ENCODE data around the gene SLC34A1.

Gene SLC34A1

DNA sequence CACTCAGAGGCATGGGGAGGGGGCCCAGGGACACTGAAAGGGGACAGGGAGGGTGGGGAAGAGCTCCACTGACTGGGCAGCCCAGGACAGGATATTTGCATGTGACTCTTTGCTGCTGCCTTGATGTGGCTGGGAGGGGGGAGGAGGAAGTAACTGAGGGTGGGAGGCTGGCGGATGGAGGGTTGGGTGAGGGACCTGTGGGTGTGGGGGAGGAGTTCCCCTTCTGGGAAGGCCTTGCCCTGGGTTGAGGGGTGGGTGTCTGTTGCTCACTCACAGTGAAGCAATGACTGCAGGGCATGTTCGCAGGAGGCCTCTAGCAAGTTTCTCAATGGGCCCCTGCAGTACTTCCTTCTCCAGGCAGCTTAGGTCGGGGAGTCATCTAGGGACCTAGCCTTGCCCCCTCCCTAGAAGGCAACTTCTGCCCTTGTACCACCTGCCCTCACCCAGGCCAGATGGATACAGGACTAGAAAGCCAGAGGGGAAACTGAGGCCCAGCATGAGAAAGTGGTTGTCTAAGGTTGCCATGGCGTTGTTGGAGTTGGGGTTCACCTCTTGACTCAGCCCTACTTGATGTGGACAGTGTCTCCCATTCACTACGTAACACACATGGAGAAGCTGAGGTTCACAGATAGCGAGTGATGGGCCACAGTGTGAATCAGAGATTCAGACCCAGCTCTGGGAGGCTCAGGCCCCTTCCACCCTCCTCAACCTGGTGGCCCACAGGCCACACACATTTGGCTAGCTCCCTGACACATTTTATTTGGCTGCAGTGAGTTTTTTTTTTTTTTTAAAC, 45.2 kb downstream of the SLC34A1 start:
- no peak overlapping the region for H4K5ac ChIP-seq (ENCODE audit: low read length)
- no peaks in the 10 kb centered on the region for H3K36me3 ChIP-seq (ENCODE audit: control insufficient read depth, insufficient read depth, low read length)
- no peak overlapping the region for H3K18ac ChIP-seq (ENCODE audit: low read length)
- no peak overlapping the region for H3K27ac ChIP-seq (ENCODE audit: low read depth, low read length)
- H3K56ac ChIP-seq (ENCODE audit: low read length), result peak overlapping the region; percentile 5
- H3K4ac ChIP-seq (ENCODE audit: low read depth, low read length), result no peak overlapping the region
- no peak overlapping the region for H4K8ac ChIP-seq (ENCODE audit: low read depth, low read length)
- H3K23ac ChIP-seq (ENCODE audit: low read length), result no peak overlapping the region
- H3K4me3 ChIP-seq (ENCODE audit: low read length), result no peak overlapping the region
- H2BK120ac ChIP-seq (ENCODE audit: low read depth, low read length), result no peak overlapping the region
- no peak overlapping the region for H2BK15ac ChIP-seq (replicated peaks; ENCODE audit: low read depth)
- no peak overlapping the region for H2BK5ac ChIP-seq (ENCODE audit: low read length)
- peaks cover 6% of the 10 kb centered on the region for H3K4me1 ChIP-seq (ENCODE audit: control insufficient read depth, low read depth, low read length)
- no peak overlapping the region for H2AK5ac ChIP-seq (ENCODE audit: low read length)
- peaks cover 11% of the 10 kb centered on the region for H3K79me1 ChIP-seq (ENCODE audit: low read length)
- no peaks in the 10 kb centered on the region for H3K27me3 ChIP-seq (ENCODE audit: insufficient read depth, low read length, poor library complexity)
- H3K9ac ChIP-seq (ENCODE audit: low read length), result no peak overlapping the region
- peaks cover 5% of the 10 kb centered on the region for H3K79me2 ChIP-seq (ENCODE audit: control insufficient read depth, insufficient read depth, low read length)
- no CpG with 5 or more reads among the region's 6 CpGs for WGBS (ENCODE audit: extremely low coverage, insufficient coverage, low lambda C conversion rate)
- DNase-seq, result no peak
- H3K4me2 ChIP-seq (ENCODE audit: low read length), result no peak overlapping the region

DNA sequence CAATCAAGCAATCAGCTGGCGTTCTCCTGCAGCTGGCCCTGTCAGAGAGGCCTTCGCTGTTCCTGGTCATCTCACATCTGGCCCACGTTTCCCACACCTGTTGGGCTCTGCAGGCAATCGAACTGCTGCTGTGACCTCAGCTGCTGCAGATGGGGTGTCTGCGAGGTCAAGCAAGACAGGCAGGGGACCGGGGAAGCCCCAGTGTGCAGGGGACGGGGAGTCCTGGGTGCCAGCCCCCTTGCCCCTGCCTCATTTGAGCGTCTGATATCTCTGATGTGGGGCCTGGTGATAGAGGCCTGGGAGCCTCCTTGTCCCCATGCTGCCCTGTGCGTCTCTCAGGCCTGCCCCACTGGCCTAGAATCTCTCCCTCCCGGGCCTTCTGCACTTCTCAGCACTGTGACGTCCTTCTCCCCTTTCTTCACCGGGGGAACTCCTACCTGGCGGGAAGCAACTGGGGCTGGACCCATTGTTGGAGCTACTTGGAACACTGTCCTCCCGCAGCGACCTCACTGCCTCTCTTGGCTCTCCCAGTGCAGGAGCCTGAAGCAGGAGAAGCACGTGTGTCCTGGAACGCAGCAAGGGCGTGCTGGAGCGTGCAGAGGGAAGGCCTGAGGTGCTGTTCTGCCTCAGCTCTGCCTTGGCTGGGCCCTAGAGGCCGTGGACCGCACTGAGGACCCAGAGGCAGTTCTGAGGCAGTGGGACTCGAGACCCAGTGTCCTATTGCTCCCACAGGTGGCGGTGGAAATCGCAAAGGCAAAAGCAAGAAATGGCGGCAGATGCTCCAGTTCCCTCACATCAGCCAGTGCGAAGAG, 46.1 kb downstream of the SLC34A1 start:
- H3K9ac ChIP-seq (ENCODE audit: low read length), result no peak overlapping the region
- H2AK5ac ChIP-seq (ENCODE audit: low read length), result no peak overlapping the region
- no peaks in the 10 kb centered on the region for H3K36me3 ChIP-seq (ENCODE audit: control insufficient read depth, insufficient read depth, low read length)
- H4K8ac ChIP-seq (ENCODE audit: low read depth, low read length), result no peak overlapping the region
- no peak overlapping the region for H3K4ac ChIP-seq (ENCODE audit: low read depth, low read length)
- H3K79me2 ChIP-seq (ENCODE audit: control insufficient read depth, insufficient read depth, low read length), result peaks cover 5% of the 10 kb centered on the region
- H3K23ac ChIP-seq (ENCODE audit: low read length), result no peak overlapping the region
- H3K4me1 ChIP-seq (ENCODE audit: control insufficient read depth, low read depth, low read length), result peaks cover 6% of the 10 kb centered on the region
- no peak overlapping the region for H3K4me3 ChIP-seq (ENCODE audit: low read length)
- no peaks in the 10 kb centered on the region for H3K27me3 ChIP-seq (ENCODE audit: insufficient read depth, low read length, poor library complexity)
- H2BK15ac ChIP-seq (replicated peaks; ENCODE audit: low read depth), result no peak overlapping the region
- no peak overlapping the region for H3K27ac ChIP-seq (ENCODE audit: low read depth, low read length)
- H3K18ac ChIP-seq (ENCODE audit: low read length), result no peak overlapping the region
- WGBS (ENCODE audit: extremely low coverage, insufficient coverage, low lambda C conversion rate), result no CpG with 5 or more reads among the region's 26 CpGs
- no peak overlapping the region for H2BK120ac ChIP-seq (ENCODE audit: low read depth, low read length)
- no peak for DNase-seq
- no peak overlapping the region for H3K56ac ChIP-seq (ENCODE audit: low read length)
- no peak overlapping the region for H2BK5ac ChIP-seq (ENCODE audit: low read length)
- no peak overlapping the region for H3K4me2 ChIP-seq (ENCODE audit: low read length)
- no peak overlapping the region for H4K5ac ChIP-seq (ENCODE audit: low read length)
- peaks cover 11% of the 10 kb centered on the region for H3K79me1 ChIP-seq (ENCODE audit: low read length)

DNA sequence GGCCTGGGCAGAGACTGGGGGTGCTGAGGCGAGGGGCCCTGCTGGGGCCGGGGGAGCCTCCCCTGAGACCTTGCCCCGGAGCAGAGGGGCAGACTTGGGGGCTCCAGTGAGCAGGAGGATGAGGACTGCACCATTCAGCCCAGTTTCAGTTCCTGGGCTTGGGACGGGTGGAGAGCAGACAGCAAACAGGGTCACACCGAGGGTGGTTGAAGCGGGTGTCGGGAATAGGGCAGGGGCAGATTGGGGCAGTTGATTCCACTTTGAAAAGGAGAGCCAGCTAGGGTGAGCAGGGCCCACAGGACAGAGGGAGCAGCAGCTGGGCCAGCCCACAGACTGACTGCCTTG, 46.7 kb downstream of the SLC34A1 start:
- Histone ChIP-seq H3K23ac (ENCODE audit: low read length) (no peak overlapping the region), H4K5ac (ENCODE audit: low read length) (no peak overlapping the region), H2BK5ac (ENCODE audit: low read length) (no peak overlapping the region), H2BK120ac (ENCODE audit: low read depth, low read length) (no peak overlapping the region), H3K4me2 (ENCODE audit: low read length) (no peak overlapping the region), H3K56ac (ENCODE audit: low read length) (no peak overlapping the region), H3K36me3 (ENCODE audit: control insufficient read depth, insufficient read depth, low read length) (no peaks in the 10 kb centered on the region), H3K9ac (ENCODE audit: low read length) (no peak overlapping the region), H3K79me1 (ENCODE audit: low read length) (peaks cover 11% of the 10 kb centered on the region), H3K4ac (ENCODE audit: low read depth, low read length) (no peak overlapping the region), H4K8ac (ENCODE audit: low read depth, low read length) (no peak overlapping the region), H3K18ac (ENCODE audit: low read length) (no peak overlapping the region), H3K4me1 (ENCODE audit: control insufficient read depth, low read depth, low read length) (peaks cover 3% of the 10 kb centered on the region), H3K27ac (ENCODE audit: low read depth, low read length) (no peak overlapping the region), H2AK5ac (ENCODE audit: low read length) (no peak overlapping the region), H2BK15ac (replicated peaks; ENCODE audit: low read depth) (no peak overlapping the region), H3K4me3 (ENCODE audit: low read length) (no peak overlapping the region), H3K27me3 (ENCODE audit: insufficient read depth, low read length, poor library complexity) (no peaks in the 10 kb centered on the region), H3K79me2 (ENCODE audit: control insufficient read depth, insufficient read depth, low read length) (peaks cover 5% of the 10 kb centered on the region)
- WGBS (ENCODE audit: extremely low coverage, insufficient coverage, low lambda C conversion rate), result no CpG with 5 or more reads among the region's 7 CpGs
- no peak for DNase-seq

GRCh38 chr5:177431317-177432142, 47.3 kb downstream of the SLC34A1 start:
- Histone ChIP-seq H3K4me2 (ENCODE audit: low read length) (no peak overlapping the region), H2AK5ac (ENCODE audit: low read length) (no peak overlapping the region), H3K9ac (ENCODE audit: low read length) (no peak overlapping the region), H4K5ac (ENCODE audit: low read length) (no peak overlapping the region), H3K56ac (ENCODE audit: low read length) (no peak overlapping the region), H3K27me3 (ENCODE audit: insufficient read depth, low read length, poor library complexity) (no peaks in the 10 kb centered on the region), H2BK15ac (replicated peaks; ENCODE audit: low read depth) (no peak overlapping the region), H3K18ac (ENCODE audit: low read length) (no peak overlapping the region), H2BK5ac (ENCODE audit: low read length) (no peak overlapping the region), H4K8ac (ENCODE audit: low read depth, low read length) (no peak overlapping the region), H3K27ac (ENCODE audit: low read depth, low read length) (no peak overlapping the region), H3K23ac (ENCODE audit: low read length) (no peak overlapping the region), H3K4ac (ENCODE audit: low read depth, low read length) (no peak overlapping the region), H3K36me3 (ENCODE audit: control insufficient read depth, insufficient read depth, low read length) (no peaks in the 10 kb centered on the region), H2BK120ac (ENCODE audit: low read depth, low read length) (no peak overlapping the region), H3K4me1 (ENCODE audit: control insufficient read depth, low read depth, low read length) (peaks cover 3% of the 10 kb centered on the region), H3K79me1 (ENCODE audit: low read length) (peaks cover 11% of the 10 kb centered on the region), H3K4me3 (ENCODE audit: low read length) (no peak overlapping the region), H3K79me2 (ENCODE audit: control insufficient read depth, insufficient read depth, low read length) (peaks cover 5% of the 10 kb centered on the region)
- WGBS (ENCODE audit: extremely low coverage, insufficient coverage, low lambda C conversion rate), result no CpG with 5 or more reads among the region's 29 CpGs
- DNase-seq, result no peak

DNA sequence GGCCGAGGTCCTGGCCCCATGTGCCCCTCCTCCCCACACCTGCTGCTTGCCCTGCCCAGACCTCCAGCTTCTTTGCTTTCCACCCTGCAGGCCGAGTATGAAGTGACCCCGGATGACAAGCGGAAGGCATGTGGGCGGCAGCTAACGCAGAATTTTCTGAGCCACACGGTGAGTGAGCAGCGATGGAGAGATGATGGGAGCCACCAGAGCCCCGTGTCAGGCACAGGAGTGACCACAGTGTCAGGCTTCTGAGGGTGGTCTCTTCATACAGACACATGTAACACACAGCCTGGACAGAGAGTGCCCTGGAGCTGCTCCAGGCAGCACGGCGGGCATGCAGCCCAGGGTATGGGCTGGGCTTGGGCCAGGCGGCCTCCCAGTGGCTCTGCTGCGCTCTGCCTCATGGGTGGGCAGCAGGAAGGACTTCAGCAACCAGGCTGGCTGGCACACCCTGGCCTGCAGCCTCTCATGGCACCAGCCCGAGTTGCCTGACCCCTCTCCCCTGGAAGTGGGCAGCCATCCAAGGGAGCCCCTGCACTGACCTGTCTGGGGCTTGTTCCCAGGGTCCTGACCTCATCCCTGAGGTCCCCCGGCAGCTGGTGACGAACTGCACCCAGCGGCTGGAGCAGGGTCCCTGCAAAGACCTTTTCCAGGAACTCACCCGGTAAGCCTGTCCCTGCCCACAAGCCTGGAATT, 48.1 kb downstream of the SLC34A1 start:
- H3K23ac ChIP-seq (ENCODE audit: low read length), result no peak overlapping the region
- H2BK15ac ChIP-seq (replicated peaks; ENCODE audit: low read depth), result no peak overlapping the region
- no peaks in the 10 kb centered on the region for H3K27me3 ChIP-seq (ENCODE audit: insufficient read depth, low read length, poor library complexity)
- no peak overlapping the region for H2BK5ac ChIP-seq (ENCODE audit: low read length)
- peaks cover 4% of the 10 kb centered on the region for H3K79me2 ChIP-seq (ENCODE audit: control insufficient read depth, insufficient read depth, low read length)
- no peak overlapping the region for H3K4me2 ChIP-seq (ENCODE audit: low read length)
- H2AK5ac ChIP-seq (ENCODE audit: low read length), result no peak overlapping the region
- H3K18ac ChIP-seq (ENCODE audit: low read length), result no peak overlapping the region
- no peak overlapping the region for H4K8ac ChIP-seq (ENCODE audit: low read depth, low read length)
- peaks cover 1% of the 10 kb centered on the region for H3K4me1 ChIP-seq (ENCODE audit: control insufficient read depth, low read depth, low read length)
- H3K27ac ChIP-seq (ENCODE audit: low read depth, low read length), result no peak overlapping the region
- DNase-seq, result no peak
- no peak overlapping the region for H2BK120ac ChIP-seq (ENCODE audit: low read depth, low read length)
- no peak overlapping the region for H3K9ac ChIP-seq (ENCODE audit: low read length)
- H3K36me3 ChIP-seq (ENCODE audit: control insufficient read depth, insufficient read depth, low read length), result no peaks in the 10 kb centered on the region
- no CpG with 5 or more reads among the region's 18 CpGs for WGBS (ENCODE audit: extremely low coverage, insufficient coverage, low lambda C conversion rate)
- H3K4ac ChIP-seq (ENCODE audit: low read depth, low read length), result no peak overlapping the region
- peaks cover 10% of the 10 kb centered on the region for H3K79me1 ChIP-seq (ENCODE audit: low read length)
- H3K4me3 ChIP-seq (ENCODE audit: low read length), result no peak overlapping the region
- no peak overlapping the region for H3K56ac ChIP-seq (ENCODE audit: low read length)
- H4K5ac ChIP-seq (ENCODE audit: low read length), result no peak overlapping the region

Measured in mesendoderm (in vitro differentiated cells).